Neural progenitor cell (in vitro differentiated cells): Measurements from ENCODE around the gene DNAJA4. TPM values are rescaled to one million over a fixed set of nuclear protein-coding genes. Genes with fewer than 3 reads are reported as not detected.

ENCODE experiments used
- DNase-seq: peaks from one replicate; pipeline ENCODE4 v3.0.0-alpha.2; 2016; ENCODE audit warnings: low spot score
- H2AFZ ChIP-seq: fragments of 200-600 bp; sonication (generic); replicated peaks from 2 replicates; pipeline ENCODE4 v1.6.1; 2016; ENCODE audit warnings: antibody characterized with exemption
- H3F3A ChIP-seq: fragments of 200-600 bp; sonication (generic); 2 replicates; pipeline ENCODE4 v1.6.1; 2016; ENCODE audit warnings: antibody characterized with exemption, low read depth
- H3K27ac ChIP-seq: fragments of 200-600 bp; sonication (generic); 2 replicates; pipeline ENCODE4 v1.5.1; 2016; ENCODE audit warnings: mild to moderate bottlenecking
- H3K27me3 ChIP-seq: fragments of 200-600 bp; sonication (generic); 2 replicates; pipeline ENCODE4 v1.6.1; 2016; ENCODE audit warnings: mild to moderate bottlenecking, moderate library complexity
- H3K36me3 ChIP-seq: fragments of 200-600 bp; sonication (generic); 2 replicates; pipeline ENCODE4 v1.5.1; 2016
- H3K4me1 ChIP-seq: fragments of 200-600 bp; sonication (generic); 2 replicates; pipeline ENCODE4 v1.6.1; 2016; ENCODE audit warnings: mixed run types
- H3K4me2 ChIP-seq: fragments of 200-600 bp; sonication (generic); 2 replicates; pipeline ENCODE4 v1.6.1; 2016
- H3K4me3 ChIP-seq: fragments of 200-600 bp; sonication (generic); 2 replicates; pipeline ENCODE4 v1.5.1; 2016
- H3K79me2 ChIP-seq: fragments of 200-600 bp; sonication (generic); 2 replicates; pipeline ENCODE4 v1.6.1; 2016; ENCODE audit warnings: low read depth
- H3K9ac ChIP-seq: fragments of 200-600 bp; sonication (generic); 2 replicates; pipeline ENCODE4 v1.6.1; 2016
- H3K9me3 ChIP-seq: fragments of 200-600 bp; sonication (generic); 2 replicates; pipeline ENCODE4 v1.5.1; 2016; ENCODE audit warnings: low read depth
- H4K20me1 ChIP-seq: fragments of 200-600 bp; sonication (generic); 2 replicates; pipeline ENCODE4 v1.6.1; 2016; ENCODE audit warnings: low read depth
- H3K27ac Mint-ChIP-seq: 3 replicates; pipeline ENCODE4 v1.8.0; 2021; ENCODE audit warnings: mixed read lengths
- H3K27me3 Mint-ChIP-seq: 2 replicates; pipeline ENCODE4 v1.8.0; 2022; ENCODE audit warnings: low read depth, mild to moderate bottlenecking, inconsistent platforms, moderate library complexity, mixed read lengths; ENCODE audit not compliant: insufficient read depth
- H3K36me3 Mint-ChIP-seq: 3 replicates; pipeline ENCODE4 v1.8.0; 2021; ENCODE audit warnings: mixed read lengths
- H3K4me1 Mint-ChIP-seq: 3 replicates; pipeline ENCODE4 v1.8.0; 2021; ENCODE audit warnings: mixed read lengths
- H3K4me3 Mint-ChIP-seq: 3 replicates; pipeline ENCODE4 v1.8.0; 2021; ENCODE audit warnings: mild to moderate bottlenecking, moderate library complexity, mixed read lengths
- H3K9me3 Mint-ChIP-seq: 3 replicates; pipeline ENCODE4 v1.8.0; 2020; ENCODE audit warnings: mixed read lengths
- EZH2 ChIP-seq: fragments of 200-600 bp; sonication (generic); IDR thresholded peaks from 2 replicates; pipeline ENCODE4 v1.6.1; 2017; ENCODE audit warnings: antibody characterized with exemption, mild to moderate bottlenecking, moderate library complexity
- EZH2phosphoT487 ChIP-seq: fragments of 200-600 bp; sonication (generic); IDR thresholded peaks from 2 replicates; pipeline ENCODE4 v1.6.1; 2017; ENCODE audit warnings: antibody characterized with exemption
- total RNA-seq: library from RNA; depleted of rRNA; stranded (reverse); fragments of >200 nt; gene quantifications from 2 replicates; pipeline ENCODE4 v1.2.3, GENCODE V29; 2015; ENCODE audit warnings: low replicate concordance
- TF ChIP-seq, protein P1 (sequence below): fragments of 200-600 bp; sonication (generic); IDR thresholded peaks from 2 replicates; pipeline ENCODE4 v1.5.1; 2017; ENCODE audit warnings: antibody characterized with exemption, mild to moderate bottlenecking

The DNAJA4 gene
- total RNA-seq, 1 donor from 2014 or later, result not detected

DNA sequence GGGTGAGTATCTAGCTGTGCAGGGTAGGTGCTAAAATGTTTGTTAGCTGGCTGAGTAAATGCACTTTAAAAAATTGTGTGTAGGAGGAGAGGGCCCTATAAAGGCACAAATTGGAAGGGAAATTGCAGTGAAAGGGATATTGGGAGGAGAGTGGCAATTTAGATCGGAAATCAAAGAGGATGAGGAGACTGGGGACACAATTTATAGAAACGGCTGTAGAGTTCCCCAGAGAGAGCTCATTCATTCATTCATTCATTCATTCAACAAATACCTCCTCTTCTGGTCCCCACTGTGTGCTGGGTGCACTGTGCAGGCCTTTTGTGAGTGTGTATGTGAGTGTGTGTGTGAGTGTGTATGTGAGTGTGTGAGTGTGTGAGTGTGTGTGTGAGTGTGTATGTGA lies 2.4 kb downstream of the DNAJA4 start:
- DNase-seq, result no peak
- Mint-ChIP-seq H3K36me3 (no peaks in the 10 kb centered on the region), H3K27me3 (peaks cover 4% of the 10 kb centered on the region), H3K9me3 (no peaks in the 10 kb centered on the region), H3K4me1 (peaks cover 15% of the 10 kb centered on the region), H3K27ac (no peak overlapping the region), H3K4me3 (no peak overlapping the region)
- H3K27ac ChIP-seq, result no peak overlapping the region
- no peaks in the 10 kb centered on the region for H3K79me2 ChIP-seq
- no peak overlapping the region for H3K4me3 ChIP-seq
- TF ChIP-seq EZH2 (no peak), EZH2phosphoT487 (no peak)
- TF ChIP-seq, protein P1, sequence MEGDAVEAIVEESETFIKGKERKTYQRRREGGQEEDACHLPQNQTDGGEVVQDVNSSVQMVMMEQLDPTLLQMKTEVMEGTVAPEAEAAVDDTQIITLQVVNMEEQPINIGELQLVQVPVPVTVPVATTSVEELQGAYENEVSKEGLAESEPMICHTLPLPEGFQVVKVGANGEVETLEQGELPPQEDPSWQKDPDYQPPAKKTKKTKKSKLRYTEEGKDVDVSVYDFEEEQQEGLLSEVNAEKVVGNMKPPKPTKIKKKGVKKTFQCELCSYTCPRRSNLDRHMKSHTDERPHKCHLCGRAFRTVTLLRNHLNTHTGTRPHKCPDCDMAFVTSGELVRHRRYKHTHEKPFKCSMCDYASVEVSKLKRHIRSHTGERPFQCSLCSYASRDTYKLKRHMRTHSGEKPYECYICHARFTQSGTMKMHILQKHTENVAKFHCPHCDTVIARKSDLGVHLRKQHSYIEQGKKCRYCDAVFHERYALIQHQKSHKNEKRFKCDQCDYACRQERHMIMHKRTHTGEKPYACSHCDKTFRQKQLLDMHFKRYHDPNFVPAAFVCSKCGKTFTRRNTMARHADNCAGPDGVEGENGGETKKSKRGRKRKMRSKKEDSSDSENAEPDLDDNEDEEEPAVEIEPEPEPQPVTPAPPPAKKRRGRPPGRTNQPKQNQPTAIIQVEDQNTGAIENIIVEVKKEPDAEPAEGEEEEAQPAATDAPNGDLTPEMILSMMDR, result no peak
- H2AFZ ChIP-seq, result no peak overlapping the region
- H3K27me3 ChIP-seq, result peaks cover 19% of the 10 kb centered on the region
- no peak overlapping the region for H3K4me2 ChIP-seq
- H3K9ac ChIP-seq, result no peak overlapping the region
- H3K9me3 ChIP-seq, result no peaks in the 10 kb centered on the region
- no peaks in the 10 kb centered on the region for H3K4me1 ChIP-seq
- H3F3A ChIP-seq, result no peaks in the 10 kb centered on the region
- H3K36me3 ChIP-seq, result no peaks in the 10 kb centered on the region
- no peaks in the 10 kb centered on the region for H4K20me1 ChIP-seq

DNA sequence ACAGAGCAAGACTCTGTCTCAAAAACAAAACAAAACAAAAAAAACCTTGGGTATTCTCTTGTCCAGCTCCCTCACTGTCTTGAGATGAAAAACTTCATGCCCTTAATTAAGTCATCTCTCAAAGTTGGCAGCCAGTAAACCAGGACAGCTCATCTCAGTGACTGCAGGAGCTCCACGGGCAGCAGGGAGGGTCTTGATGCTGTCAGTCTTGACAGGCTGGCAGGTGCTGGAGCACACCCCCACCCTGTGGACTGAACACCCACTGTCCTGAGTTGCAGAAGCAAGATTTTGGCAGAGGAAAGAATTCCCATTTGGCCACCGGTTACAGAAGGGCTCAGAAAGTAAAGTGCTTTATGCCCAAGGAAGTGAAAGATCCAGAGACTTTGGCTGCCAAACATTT lies 8.0 kb downstream of the DNAJA4 start:
- Histone ChIP-seq H3K9ac (no peak overlapping the region), H4K20me1 (no peaks in the 10 kb centered on the region), H3K27ac (no peak overlapping the region), H3K4me2 (no peak overlapping the region), H3K4me1 (no peaks in the 10 kb centered on the region), H3K79me2 (no peaks in the 10 kb centered on the region), H3K27me3 (no peaks in the 10 kb centered on the region), H3K4me3 (no peak overlapping the region), H3K36me3 (no peaks in the 10 kb centered on the region), H2AFZ (no peak overlapping the region), H3F3A (no peaks in the 10 kb centered on the region), H3K9me3 (no peaks in the 10 kb centered on the region)
- no peak for DNase-seq
- peaks cover 4% of the 10 kb centered on the region for H3K27me3 Mint-ChIP-seq
- H3K36me3 Mint-ChIP-seq, result no peaks in the 10 kb centered on the region
- H3K27ac Mint-ChIP-seq, result no peak overlapping the region
- no peak overlapping the region for H3K4me3 Mint-ChIP-seq
- peaks cover 12% of the 10 kb centered on the region for H3K4me1 Mint-ChIP-seq
- TF ChIP-seq EZH2phosphoT487, result no peak
- no peak for TF ChIP-seq EZH2
- TF ChIP-seq, protein P1, result no peak
- H3K9me3 Mint-ChIP-seq, result no peaks in the 10 kb centered on the region

DNA sequence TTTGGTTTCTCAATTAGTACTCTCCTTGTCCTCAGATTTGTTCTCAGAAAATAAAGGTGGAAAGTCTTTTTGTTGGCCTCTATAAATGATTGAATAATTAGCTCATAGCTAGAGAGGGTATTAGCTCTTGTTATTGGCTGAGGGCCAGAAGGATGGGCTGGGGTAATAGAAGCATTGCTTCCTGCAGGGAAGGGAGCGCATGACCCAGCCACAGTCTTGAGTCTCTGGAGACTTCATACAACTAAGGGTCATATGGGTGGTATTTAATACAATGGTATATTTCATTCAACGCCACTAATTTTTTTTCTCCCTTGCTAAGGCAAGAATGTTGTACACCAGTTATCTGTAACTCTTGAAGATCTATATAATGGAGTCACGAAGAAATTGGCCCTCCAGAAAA lies 8.4 kb downstream of the DNAJA4 start:
- H3K9me3 Mint-ChIP-seq, result no peaks in the 10 kb centered on the region
- Histone ChIP-seq H3K36me3 (no peaks in the 10 kb centered on the region), H3K4me3 (no peak overlapping the region), H3K79me2 (no peaks in the 10 kb centered on the region), H3K9ac (no peak overlapping the region), H3K4me1 (no peaks in the 10 kb centered on the region), H3K27me3 (no peaks in the 10 kb centered on the region), H4K20me1 (no peaks in the 10 kb centered on the region), H3K9me3 (no peaks in the 10 kb centered on the region), H2AFZ (no peak overlapping the region), H3K4me2 (no peak overlapping the region), H3K27ac (no peak overlapping the region), H3F3A (no peaks in the 10 kb centered on the region)
- no peak for DNase-seq
- no peak overlapping the region for H3K27ac Mint-ChIP-seq
- peaks cover 4% of the 10 kb centered on the region for H3K27me3 Mint-ChIP-seq
- no peaks in the 10 kb centered on the region for H3K36me3 Mint-ChIP-seq
- peaks cover 8% of the 10 kb centered on the region for H3K4me1 Mint-ChIP-seq
- TF ChIP-seq, protein P1, result no peak
- no peak for TF ChIP-seq EZH2
- no peak for TF ChIP-seq EZH2phosphoT487
- no peak overlapping the region for H3K4me3 Mint-ChIP-seq

DNA sequence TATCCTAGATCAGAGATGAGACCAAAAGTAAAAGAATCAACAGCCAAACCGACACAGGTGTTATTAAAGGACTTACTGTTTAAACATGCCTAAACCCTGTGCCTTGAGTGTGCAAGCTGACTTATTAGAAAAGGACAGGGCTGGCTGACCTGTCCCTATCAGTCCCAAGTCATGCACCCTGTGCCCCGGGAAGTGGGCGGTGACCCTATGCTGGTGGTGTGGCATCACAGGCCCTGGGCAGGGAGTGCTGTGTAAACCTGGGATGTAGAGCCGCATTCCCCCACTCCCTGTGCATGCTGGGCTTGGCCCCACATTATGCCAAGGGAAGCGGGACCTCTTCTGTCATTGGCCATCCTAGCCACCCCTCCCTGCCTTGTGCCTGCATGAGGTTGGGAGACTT lies 10.6 kb downstream of the DNAJA4 start:
- H3K4me1 ChIP-seq, result no peaks in the 10 kb centered on the region
- H3K36me3 Mint-ChIP-seq, result no peaks in the 10 kb centered on the region
- H3K4me1 Mint-ChIP-seq, result peaks cover 5% of the 10 kb centered on the region
- H3K79me2 ChIP-seq, result no peaks in the 10 kb centered on the region
- no peak overlapping the region for H3K4me2 ChIP-seq
- H3K9me3 ChIP-seq, result no peaks in the 10 kb centered on the region
- no peak overlapping the region for H3K4me3 Mint-ChIP-seq
- no peaks in the 10 kb centered on the region for H3K27me3 ChIP-seq
- no peak for DNase-seq
- H3F3A ChIP-seq, result no peaks in the 10 kb centered on the region
- TF ChIP-seq EZH2, result no peak
- TF ChIP-seq, protein P1, result no peak
- TF ChIP-seq EZH2phosphoT487, result no peak
- H3K9ac ChIP-seq, result no peak overlapping the region
- no peaks in the 10 kb centered on the region for H3K27me3 Mint-ChIP-seq
- H2AFZ ChIP-seq, result no peak overlapping the region
- H3K9me3 Mint-ChIP-seq, result no peaks in the 10 kb centered on the region
- H3K27ac Mint-ChIP-seq, result no peak overlapping the region
- H3K4me3 ChIP-seq, result no peak overlapping the region
- H3K36me3 ChIP-seq, result no peaks in the 10 kb centered on the region
- no peak overlapping the region for H3K27ac ChIP-seq
- no peaks in the 10 kb centered on the region for H4K20me1 ChIP-seq
